ENCODE results near the gene RNF167.

DNA sequence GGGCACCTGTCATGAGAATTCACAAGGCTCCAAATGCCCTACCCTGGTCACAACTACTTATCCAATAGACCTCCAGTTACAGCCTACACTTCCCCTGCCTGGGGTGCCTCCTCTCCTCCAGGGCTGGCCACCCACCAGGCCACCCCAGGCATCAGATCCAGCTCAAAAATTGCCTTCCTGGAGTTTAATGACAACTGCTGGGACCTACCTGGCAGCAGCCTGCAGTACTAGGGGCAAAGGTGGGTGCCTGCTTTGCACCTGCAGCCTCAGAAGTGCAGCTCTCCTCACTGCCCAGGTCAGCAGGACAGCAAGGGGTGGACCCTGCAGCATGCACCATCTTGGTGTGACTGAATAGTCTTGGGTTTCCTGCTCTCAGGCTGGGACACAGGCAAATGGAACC lies 4.4 kb upstream of the RNF167 start:
- no peak for TF ChIP-seq SIN3A (IDR thresholded peaks at IDR 0.05; ENCODE audit: borderline replicate concordance, insufficient read depth, low read length)
- TF ChIP-seq, protein P1, sequence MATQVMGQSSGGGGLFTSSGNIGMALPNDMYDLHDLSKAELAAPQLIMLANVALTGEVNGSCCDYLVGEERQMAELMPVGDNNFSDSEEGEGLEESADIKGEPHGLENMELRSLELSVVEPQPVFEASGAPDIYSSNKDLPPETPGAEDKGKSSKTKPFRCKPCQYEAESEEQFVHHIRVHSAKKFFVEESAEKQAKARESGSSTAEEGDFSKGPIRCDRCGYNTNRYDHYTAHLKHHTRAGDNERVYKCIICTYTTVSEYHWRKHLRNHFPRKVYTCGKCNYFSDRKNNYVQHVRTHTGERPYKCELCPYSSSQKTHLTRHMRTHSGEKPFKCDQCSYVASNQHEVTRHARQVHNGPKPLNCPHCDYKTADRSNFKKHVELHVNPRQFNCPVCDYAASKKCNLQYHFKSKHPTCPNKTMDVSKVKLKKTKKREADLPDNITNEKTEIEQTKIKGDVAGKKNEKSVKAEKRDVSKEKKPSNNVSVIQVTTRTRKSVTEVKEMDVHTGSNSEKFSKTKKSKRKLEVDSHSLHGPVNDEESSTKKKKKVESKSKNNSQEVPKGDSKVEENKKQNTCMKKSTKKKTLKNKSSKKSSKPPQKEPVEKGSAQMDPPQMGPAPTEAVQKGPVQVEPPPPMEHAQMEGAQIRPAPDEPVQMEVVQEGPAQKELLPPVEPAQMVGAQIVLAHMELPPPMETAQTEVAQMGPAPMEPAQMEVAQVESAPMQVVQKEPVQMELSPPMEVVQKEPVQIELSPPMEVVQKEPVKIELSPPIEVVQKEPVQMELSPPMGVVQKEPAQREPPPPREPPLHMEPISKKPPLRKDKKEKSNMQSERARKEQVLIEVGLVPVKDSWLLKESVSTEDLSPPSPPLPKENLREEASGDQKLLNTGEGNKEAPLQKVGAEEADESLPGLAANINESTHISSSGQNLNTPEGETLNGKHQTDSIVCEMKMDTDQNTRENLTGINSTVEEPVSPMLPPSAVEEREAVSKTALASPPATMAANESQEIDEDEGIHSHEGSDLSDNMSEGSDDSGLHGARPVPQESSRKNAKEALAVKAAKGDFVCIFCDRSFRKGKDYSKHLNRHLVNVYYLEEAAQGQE (IDR thresholded peaks at IDR 0.05; ENCODE audit: insufficient read depth in 1 of 2, low read depth in 2 of 2, low read length in 2 of 2): no peak
- TF ChIP-seq POLR2AphosphoS5 (IDR thresholded peaks at IDR 0.05; ENCODE audit: low read depth, low read length): no peak; the same call in 1 of the 2 replicates
- TF ChIP-seq FOXP2 (optimal IDR thresholded peaks at IDR 0.05; ENCODE audit: borderline replicate concordance, extremely low read depth, extremely low read length, insufficient read depth): no peak

Measured in PFSK-1 (cell line).